ENCODE results near the gene ADARB2.

ADARB2 gene

DNA sequence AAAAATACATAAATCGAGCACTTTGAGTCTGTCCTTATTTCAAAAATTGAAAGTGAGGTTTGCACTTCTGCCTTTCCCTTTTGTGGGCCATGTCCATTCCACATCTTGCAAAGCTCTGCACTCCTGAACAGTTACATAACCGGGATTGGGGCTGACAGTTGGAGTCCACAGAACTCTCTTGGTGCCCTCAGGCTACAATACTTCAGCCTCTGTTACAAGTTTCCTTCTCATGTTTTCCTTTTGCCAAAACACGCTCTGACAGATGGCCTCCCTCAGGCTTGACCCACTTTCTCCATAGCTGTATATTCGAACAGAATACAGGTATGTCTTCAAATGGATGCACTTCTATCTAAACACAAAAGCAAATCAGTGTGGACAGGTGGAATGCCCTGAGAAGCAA is 345.2 kb downstream of the ADARB2 start:
- CTCF ChIA-PET, result interaction anchor here (1.1 to 1.7 kb wide), 2 partner anchors 23 to 29 kb away, joined by 3 to 7 read pairs; no protein-coding TSS in a partner anchor
- POLR2A ChIA-PET, result no interaction called here
- no peak overlapping the region for H3K4me3 ChIP-seq (ENCODE audit: low read depth, low read length)
- no peaks in the 10 kb centered on the region for H3K4me1 ChIP-seq (ENCODE audit: control insufficient read depth, insufficient read depth, low read length)
- no peaks in the 10 kb centered on the region for H3K36me3 ChIP-seq (ENCODE audit: control insufficient read depth in 2 of 2, insufficient read depth in 1 of 2, low read length in 2 of 2)
- H3K9me3 ChIP-seq (ENCODE audit: control insufficient read depth, insufficient read depth, low read depth, low read length), result no peaks in the 10 kb centered on the region
- no peak overlapping the region for H3K27ac ChIP-seq (ENCODE audit: extremely low read depth, low read depth, low read length)
- no peak for TF ChIP-seq ZNF549 (tag by site-specific recombination; IDR thresholded peaks at IDR 0.05)
- no peak for TF ChIP-seq ZNF830 (tag by site-specific recombination; IDR thresholded peaks at IDR 0.05; ENCODE audit: low read depth)
- TF ChIP-seq, protein P1, sequence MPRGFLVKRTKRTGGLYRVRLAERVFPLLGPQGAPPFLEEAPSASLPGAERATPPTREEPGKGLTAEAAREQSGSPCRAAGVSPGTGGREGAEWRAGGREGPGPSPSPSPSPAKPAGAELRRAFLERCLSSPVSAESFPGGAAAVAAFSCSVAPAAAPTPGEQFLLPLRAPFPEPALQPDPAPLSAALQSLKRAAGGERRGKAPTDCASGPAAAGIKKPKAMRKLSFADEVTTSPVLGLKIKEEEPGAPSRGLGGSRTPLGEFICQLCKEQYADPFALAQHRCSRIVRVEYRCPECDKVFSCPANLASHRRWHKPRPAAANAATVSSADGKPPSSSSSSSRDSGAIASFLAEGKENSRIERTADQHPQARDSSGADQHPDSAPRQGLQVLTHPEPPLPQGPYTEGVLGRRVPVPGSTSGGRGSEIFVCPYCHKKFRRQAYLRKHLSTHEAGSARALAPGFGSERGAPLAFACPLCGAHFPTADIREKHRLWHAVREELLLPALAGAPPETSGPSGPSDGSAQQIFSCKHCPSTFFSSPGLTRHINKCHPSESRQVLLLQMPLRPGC (tag by site-specific recombination; IDR thresholded peaks at IDR 0.05), result no peak
- no peak for TF ChIP-seq ZNF433 (tag by site-specific recombination; IDR thresholded peaks at IDR 0.05; ENCODE audit: low read depth)
- TF ChIP-seq ZNF654 (tag by site-specific recombination; IDR thresholded peaks at IDR 0.05; ENCODE audit: low read depth), result no peak
- no peak for TF ChIP-seq ZNF138 (tag by site-specific recombination; IDR thresholded peaks at IDR 0.05; ENCODE audit: borderline replicate concordance)

DNA sequence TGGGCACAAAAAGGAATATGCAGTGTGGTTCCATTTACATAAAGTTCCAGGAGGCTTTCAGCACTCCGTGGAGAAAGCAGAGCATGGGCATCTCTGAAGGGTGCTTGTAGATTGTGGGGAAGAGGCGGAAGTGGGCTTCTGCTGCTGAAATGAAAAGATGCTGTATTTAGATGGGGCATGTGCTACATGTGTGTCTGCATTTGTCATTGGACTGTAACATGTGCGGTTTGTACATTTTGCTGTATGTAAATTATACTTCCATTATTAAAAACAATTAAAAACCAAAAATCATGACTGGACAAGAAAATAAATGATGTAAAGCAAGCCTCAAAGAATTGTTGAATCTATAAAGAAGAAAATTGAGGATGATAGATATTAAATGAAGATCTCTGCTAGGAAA is 347.1 kb downstream of the ADARB2 start:
- Histone ChIP-seq H3K36me3 (ENCODE audit: control insufficient read depth in 2 of 2, insufficient read depth in 1 of 2, low read length in 2 of 2) (no peaks in the 10 kb centered on the region), H3K4me3 (ENCODE audit: low read depth, low read length) (no peak overlapping the region), H3K4me1 (ENCODE audit: control insufficient read depth, insufficient read depth, low read length) (no peaks in the 10 kb centered on the region), H3K9me3 (ENCODE audit: control insufficient read depth, insufficient read depth, low read depth, low read length) (no peaks in the 10 kb centered on the region), H3K27ac (ENCODE audit: extremely low read depth, low read depth, low read length) (no peak overlapping the region)
- ChIA-PET POLR2A (no interaction called here), CTCF (interaction anchor here (0.7 kb wide), 1 partner anchor 349 kb away, joined by 3 read pairs; no protein-coding TSS in a partner anchor)
- no peak for TF ChIP-seq ZNF530 (tag by site-specific recombination; IDR thresholded peaks at IDR 0.05; ENCODE audit: low read depth)
- no peak for TF ChIP-seq BCL11A (tag by site-specific recombination; IDR thresholded peaks at IDR 0.05; ENCODE audit: low read depth)
- TF ChIP-seq ZNF664 (tag by site-specific recombination; IDR thresholded peaks at IDR 0.05), result no peak
- TF ChIP-seq ZNF785 (tag by site-specific recombination; IDR thresholded peaks at IDR 0.05), result no peak
- no peak for TF ChIP-seq ZNF837 (tag by site-specific recombination; IDR thresholded peaks at IDR 0.05)
- no peak for TF ChIP-seq OSR2 (tag by site-specific recombination; IDR thresholded peaks at IDR 0.05)
- no peak for TF ChIP-seq GLIS1 (tag by site-specific recombination; IDR thresholded peaks at IDR 0.05)
- TF ChIP-seq ZNF621 (tag by site-specific recombination; IDR thresholded peaks at IDR 0.05), result no peak

DNA sequence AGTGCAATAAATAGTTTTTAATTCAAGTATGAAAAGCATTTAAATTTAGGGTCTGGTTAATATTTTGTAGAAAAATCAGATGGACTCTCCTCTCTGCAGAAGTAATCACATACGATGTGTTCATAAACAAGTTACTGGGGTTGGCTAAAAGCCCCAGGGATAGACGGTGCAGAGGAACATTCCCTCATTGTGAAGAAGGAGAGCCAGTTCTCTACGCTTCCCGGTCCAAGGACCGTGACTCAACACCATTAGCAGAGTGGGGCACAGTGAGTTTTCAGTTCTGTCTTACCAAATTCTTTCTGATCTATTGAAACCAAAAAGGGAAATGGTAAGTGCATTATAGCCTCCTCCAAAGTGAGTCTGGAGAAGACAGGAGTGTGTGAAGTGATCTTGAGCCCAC is 353.3 kb downstream of the ADARB2 start:
- Histone ChIP-seq H3K9me3 (ENCODE audit: control insufficient read depth, insufficient read depth, low read depth, low read length) (no peaks in the 10 kb centered on the region), H3K27ac (ENCODE audit: extremely low read depth, low read depth, low read length) (no peak overlapping the region), H3K36me3 (ENCODE audit: control insufficient read depth in 2 of 2, insufficient read depth in 1 of 2, low read length in 2 of 2) (no peaks in the 10 kb centered on the region), H3K4me3 (ENCODE audit: low read depth, low read length) (no peak overlapping the region), H3K4me1 (ENCODE audit: control insufficient read depth, insufficient read depth, low read length) (no peaks in the 10 kb centered on the region)
- ChIA-PET CTCF (no interaction called here), POLR2A (no interaction called here)
- no peak for TF ChIP-seq GLI2 (tag by site-specific recombination; IDR thresholded peaks at IDR 0.05; ENCODE audit: borderline replicate concordance, low read depth)
- no peak for TF ChIP-seq ZNF37A (tag by site-specific recombination; IDR thresholded peaks at IDR 0.05)
- TF ChIP-seq, protein P2, sequence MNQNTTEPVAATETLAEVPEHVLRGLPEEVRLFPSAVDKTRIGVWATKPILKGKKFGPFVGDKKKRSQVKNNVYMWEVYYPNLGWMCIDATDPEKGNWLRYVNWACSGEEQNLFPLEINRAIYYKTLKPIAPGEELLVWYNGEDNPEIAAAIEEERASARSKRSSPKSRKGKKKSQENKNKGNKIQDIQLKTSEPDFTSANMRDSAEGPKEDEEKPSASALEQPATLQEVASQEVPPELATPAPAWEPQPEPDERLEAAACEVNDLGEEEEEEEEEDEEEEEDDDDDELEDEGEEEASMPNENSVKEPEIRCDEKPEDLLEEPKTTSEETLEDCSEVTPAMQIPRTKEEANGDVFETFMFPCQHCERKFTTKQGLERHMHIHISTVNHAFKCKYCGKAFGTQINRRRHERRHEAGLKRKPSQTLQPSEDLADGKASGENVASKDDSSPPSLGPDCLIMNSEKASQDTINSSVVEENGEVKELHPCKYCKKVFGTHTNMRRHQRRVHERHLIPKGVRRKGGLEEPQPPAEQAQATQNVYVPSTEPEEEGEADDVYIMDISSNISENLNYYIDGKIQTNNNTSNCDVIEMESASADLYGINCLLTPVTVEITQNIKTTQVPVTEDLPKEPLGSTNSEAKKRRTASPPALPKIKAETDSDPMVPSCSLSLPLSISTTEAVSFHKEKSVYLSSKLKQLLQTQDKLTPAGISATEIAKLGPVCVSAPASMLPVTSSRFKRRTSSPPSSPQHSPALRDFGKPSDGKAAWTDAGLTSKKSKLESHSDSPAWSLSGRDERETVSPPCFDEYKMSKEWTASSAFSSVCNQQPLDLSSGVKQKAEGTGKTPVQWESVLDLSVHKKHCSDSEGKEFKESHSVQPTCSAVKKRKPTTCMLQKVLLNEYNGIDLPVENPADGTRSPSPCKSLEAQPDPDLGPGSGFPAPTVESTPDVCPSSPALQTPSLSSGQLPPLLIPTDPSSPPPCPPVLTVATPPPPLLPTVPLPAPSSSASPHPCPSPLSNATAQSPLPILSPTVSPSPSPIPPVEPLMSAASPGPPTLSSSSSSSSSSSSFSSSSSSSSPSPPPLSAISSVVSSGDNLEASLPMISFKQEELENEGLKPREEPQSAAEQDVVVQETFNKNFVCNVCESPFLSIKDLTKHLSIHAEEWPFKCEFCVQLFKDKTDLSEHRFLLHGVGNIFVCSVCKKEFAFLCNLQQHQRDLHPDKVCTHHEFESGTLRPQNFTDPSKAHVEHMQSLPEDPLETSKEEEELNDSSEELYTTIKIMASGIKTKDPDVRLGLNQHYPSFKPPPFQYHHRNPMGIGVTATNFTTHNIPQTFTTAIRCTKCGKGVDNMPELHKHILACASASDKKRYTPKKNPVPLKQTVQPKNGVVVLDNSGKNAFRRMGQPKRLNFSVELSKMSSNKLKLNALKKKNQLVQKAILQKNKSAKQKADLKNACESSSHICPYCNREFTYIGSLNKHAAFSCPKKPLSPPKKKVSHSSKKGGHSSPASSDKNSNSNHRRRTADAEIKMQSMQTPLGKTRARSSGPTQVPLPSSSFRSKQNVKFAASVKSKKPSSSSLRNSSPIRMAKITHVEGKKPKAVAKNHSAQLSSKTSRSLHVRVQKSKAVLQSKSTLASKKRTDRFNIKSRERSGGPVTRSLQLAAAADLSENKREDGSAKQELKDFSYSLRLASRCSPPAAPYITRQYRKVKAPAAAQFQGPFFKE (tag by site-specific recombination; IDR thresholded peaks at IDR 0.05; ENCODE audit: borderline replicate concordance), result no peak
- no peak for TF ChIP-seq ZNF510 (tag by site-specific recombination; IDR thresholded peaks at IDR 0.05; ENCODE audit: insufficient replicate concordance)
- TF ChIP-seq, protein P3, sequence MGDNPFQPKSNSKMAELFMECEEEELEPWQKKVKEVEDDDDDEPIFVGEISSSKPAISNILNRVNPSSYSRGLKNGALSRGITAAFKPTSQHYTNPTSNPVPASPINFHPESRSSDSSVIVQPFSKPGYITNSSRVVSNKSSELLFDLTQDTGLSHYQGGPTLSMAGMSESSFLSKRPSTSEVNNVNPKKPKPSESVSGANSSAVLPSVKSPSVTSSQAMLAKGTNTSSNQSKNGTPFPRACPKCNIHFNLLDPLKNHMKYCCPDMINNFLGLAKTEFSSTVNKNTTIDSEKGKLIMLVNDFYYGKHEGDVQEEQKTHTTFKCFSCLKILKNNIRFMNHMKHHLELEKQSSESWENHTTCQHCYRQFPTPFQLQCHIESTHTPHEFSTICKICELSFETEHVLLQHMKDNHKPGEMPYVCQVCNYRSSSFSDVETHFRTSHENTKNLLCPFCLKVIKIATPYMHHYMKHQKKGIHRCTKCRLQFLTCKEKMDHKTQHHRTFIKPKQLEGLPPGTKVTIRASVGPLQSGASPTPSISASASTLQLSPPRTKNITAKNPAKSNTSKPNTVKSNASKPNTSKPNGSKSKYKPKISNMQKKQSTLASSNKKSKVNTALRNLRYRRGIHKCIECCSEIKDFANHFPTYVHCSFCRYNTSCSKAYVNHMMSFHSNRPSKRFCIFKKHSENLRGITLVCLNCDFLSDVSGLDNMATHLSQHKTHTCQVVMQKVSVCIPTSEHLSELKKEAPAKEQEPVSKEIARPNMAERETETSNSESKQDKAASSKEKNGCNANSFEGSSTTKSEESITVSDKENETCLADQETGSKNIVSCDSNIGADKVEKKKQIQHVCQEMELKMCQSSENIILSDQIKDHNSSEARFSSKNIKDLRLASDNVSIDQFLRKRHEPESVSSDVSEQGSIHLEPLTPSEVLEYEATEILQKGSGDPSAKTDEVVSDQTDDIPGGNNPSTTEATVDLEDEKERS (tag by site-specific recombination; IDR thresholded peaks at IDR 0.05), result no peak
- TF ChIP-seq ZNF658 (tag by site-specific recombination; IDR thresholded peaks at IDR 0.05), result no peak
- TF ChIP-seq ZNF341 (tag by site-specific recombination; IDR thresholded peaks at IDR 0.05; ENCODE audit: low read depth), result no peak
